NCI-H2107 treated with DMSO at 0.1 percent for 48 hours (cell line): ENCODE data around the gene FOXR1.
A peak's percentile ranks its signal among the peaks of the same experiment; 100 is the strongest.

Experiments
- DNase-seq: peaks from one replicate; lab custom pipeline; 2025; ENCODE audit not compliant: unreplicated experiment; lab: John Stamatoyannopoulos, UW

Gene FOXR1, protein sequence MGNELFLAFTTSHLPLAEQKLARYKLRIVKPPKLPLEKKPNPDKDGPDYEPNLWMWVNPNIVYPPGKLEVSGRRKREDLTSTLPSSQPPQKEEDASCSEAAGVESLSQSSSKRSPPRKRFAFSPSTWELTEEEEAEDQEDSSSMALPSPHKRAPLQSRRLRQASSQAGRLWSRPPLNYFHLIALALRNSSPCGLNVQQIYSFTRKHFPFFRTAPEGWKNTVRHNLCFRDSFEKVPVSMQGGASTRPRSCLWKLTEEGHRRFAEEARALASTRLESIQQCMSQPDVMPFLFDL

DNA sequence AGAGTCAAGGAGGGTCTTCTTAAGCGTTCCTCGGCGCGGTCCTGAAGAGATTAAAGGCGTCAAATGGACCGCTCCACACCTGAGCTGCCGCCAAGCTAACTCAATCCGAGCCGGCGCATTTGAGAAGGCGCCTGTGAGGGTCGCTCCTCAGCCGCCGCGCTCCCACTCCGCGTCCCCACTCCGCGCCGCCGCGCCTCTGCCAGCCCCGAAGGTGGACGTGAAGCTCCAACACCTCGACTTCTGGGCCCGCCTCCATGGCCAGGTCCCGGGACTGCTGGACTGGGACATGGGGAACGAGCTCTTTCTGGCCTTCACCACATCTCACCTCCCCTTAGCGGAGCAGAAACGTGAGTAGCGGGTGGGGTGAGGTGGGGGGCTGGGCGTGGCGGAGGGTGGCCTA, at the start of gene FOXR1:
Gene FOXR1 (plus strand): TSS at position 116 of the 400 bp plus-strand sequence. CDS start 171 bp downstream, at position 287.
- no peak for DNase-seq

DNA sequence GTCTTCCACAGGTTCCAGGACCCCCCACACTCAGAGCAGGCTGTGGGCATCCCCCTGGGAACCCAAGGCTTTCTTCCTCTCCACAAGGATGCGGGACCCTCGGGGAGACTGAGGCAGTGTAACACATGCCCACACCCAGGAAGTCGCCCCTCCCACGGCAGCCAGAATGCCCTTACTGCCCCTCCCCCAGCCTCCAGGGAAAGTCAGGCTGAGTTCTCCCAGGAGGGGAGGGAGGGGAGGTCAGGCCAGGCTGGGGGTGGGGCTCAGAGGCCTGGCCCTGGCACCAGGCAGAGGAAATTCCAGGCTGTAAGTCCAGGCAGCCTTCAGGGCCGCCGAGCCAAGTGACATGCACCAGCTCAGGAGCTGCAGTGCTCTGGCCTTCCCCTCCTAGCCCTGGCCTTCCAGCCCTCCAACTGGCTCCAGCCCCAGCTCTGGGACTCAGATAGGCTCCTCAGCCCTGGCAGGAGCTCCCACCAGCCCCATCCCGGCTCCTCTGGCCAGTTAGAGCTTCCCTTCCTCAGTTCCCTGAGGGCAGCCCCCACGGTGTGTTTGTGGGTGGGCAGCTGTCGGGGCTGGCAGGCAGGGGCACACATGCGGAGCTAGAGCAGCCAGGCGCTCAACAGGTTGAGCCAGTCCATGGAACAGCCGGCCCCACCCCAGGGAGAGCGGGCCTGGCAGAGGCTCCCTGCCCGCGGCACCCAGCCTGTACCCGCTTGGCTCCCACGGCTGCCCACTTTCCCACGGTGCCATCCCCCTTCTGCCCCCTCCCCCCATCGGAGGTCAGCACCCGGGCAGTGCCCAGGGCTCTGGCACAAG, 49.4 kb upstream of the FOXR1 start:
- DNase-seq: no peak

- no peak for DNase-seq
Observed at GRCh38 chr11:118922745-118923627, 48.6 kb upstream of the FOXR1 start.

DNA sequence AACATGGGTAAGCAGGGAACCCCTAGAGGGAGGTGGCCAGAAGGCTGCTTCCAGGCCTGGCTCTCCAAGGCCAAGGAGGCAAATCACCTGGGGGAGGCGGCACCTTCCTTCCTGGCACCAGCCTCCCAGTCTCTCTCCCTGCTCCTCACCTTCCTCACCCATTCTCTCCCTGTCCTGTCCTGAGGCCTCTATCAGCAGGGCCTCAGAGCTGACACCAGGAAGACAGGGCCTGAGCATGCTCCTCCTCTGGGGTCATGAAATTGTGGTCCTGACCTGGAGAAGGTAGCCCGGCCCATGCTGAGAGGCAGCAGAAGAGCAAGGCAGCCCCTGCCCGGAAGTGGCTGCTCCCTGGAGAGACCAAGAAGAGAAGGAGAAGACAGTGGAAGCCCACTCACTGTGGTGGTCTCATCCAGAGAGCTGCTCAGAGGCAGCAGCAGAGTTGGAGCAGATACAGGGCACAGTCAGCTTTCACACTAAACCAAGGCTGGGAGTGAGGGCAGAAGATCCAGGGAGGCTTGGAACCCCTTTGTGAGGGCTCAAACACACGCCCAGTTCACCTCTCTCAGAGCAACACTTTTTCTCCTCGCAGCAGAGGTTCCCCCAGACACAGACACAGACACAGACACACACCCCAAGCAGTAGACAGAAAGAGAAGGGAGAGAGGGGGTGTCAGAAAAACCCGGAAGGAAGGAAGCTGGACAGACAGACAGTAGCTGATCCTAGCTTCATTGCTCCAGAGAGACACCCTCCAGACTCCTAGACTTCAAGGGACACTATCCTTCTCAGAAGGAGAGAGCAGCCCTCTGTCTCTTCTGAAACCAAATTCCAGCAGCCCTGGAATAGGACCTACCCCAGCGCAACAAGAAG, 47.6 kb upstream of the FOXR1 start:
- DNase-seq: no peak

DNA sequence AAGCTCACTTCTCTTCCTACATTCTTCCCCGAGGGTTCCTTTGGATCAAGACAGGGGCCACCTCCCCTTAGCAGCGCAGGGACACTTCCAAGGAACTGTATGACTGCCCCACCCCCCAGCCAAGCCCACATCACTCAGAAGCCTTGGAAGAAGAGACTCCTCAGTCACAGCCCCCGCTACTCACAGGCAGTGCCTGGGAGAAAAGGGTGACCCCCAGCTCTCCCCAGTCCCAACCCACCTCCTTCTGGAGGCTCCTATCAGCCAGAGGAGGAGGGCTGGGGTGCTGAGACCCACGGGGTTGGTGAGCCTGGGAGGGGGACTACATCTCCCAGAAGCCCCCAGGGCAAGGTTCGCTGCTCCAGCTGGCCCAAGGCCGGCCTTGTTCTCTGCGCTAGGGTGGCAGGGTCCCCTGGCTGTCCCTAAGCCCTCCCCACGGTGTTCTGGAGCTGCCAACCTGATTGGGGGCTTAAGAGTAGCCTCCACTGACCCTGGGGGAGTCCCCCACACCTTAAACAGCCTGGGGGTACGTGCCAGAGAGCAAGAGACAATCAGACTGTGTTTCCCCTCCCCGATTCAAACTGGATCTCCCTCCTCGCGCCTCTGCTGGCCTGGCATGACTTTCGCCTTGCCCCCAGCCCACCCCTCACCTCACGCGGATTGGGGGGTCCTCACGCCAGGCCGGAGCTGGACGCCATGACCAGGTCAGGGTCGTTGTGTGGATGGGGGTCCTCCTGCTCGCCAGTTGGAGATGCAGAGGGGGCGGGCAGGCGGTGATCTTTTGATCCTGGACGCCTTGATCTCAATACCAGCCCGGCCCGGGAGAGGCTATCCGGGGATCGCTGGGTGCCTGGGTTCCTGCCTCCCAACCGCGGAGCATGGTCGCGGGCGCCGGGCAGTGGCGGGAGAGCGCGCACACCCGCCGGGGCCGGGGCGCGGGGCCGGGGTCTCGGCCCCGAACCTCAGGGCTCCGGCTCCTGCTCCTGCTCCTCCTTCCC, 46.7 kb upstream of the FOXR1 start:
- no peak for DNase-seq

GRCh38 chr11:118927554-118928100, 43.9 kb upstream of the FOXR1 start:
- DNase-seq: no peak

- DNase-seq: peak; percentile 92
Observed at GRCh38 chr11:118928101-118928869, 43.3 kb upstream of the FOXR1 start.

DNA sequence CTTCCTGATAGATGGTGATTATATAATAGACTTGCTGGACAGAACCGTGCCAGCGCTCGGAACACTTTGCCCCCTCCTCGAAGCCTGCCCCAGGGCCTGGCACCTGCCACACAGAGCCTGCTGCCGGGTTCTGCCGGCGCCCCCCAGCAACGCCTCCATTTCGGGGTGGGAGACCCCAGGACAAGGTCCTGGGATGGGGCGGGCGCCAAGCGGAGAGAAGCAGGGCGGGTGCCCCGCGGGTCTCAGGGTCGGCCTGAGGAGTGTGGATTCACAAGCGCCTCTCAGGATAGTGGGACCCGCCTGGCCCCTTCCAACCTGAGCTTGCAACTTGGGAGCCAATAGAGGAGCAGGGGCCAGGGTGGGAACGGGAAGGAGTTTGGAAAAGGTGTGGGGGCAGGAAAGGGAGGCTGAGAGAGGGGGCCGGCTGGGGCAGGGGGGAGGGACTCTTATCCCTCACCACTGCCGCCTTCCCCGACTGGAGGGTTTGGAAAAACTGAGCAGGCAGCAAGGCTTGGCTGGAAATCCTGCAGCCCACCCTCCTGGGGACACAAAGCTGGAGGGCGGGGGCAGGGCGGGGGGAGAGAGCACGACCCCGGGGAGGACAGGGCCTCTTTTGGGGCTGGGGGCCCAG, 42.6 kb upstream of the FOXR1 start:
- no peak for DNase-seq

DNA sequence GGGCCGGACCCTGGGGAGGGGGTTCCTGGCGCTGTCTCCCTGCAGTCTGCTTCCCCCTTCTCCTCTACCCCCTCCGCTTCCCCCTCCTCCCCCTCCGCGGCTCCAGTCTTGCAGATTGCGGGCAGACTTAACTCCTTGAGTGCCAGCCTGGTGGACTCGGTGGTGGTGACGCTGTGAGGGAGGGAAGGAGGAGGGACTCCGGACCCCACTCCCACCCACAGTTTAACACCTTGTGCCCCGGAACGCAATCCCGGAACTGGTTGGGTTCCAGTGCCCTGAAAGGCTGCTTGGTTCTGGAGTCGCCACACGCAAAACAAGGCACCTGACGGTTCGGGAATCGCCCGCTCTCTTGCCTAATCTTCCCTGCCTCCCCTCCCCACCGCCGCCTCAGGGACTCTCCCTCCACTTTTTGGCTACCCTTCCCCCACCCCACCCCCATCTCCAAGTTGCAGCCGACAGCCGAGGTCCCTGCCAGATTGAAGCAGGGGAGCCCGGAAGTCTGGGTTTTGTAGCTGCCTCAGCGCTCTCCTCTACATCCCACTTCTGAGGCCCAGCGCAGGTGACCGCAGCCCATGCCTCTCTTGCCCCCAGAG, 42.0 kb upstream of the FOXR1 start:
- peak; percentile 27 for DNase-seq

- DNase-seq: peak; percentile 93
Observed at GRCh38 chr11:118930094-118930712, 41.4 kb upstream of the FOXR1 start.

DNA sequence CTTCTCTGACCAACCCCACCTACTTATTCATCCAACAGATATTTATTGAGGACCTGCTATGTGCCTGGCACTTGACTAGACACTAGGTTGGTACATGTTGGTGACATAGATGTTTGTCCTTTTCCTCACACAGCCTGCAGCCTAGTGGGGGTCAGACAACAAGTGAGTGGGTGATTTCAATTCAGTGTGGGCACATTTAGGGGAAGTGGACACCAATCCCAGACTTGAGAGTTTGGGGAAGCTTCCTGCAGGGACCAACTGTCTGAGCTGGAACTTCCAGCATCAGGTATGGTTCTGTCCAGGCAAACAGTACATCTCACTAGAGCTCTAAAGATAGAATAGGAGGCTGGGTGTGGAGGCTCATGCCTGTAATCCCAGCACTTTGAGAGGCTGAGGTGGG, 40.0 kb upstream of the FOXR1 start:
- no peak for DNase-seq

DNA sequence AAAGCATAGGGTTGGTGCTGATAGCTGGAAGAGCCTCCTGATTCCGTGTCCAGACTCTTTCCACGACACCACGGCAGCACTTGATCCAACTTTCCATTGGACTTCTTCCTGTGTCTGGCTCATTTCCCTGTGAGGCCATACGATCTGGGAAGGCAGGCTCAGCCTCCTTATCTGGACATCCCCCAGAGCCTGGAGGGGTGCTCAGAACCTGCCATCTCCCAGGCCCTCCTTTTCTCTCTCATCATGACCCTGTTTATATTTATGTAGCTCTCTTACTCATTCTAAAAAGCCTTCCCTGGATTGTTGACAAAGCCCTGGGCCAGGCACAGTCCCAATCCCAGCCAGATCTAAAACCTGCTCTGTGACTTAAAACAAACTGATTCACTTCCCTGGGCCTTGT, 38.1 kb upstream of the FOXR1 start:
- no peak for DNase-seq

GRCh38 chr11:118935376-118935775, 36.2 kb upstream of the FOXR1 start:
- DNase-seq: no peak

- DNase-seq: no peak
Observed at GRCh38 chr11:118938491-118939403, 32.8 kb upstream of the FOXR1 start.

DNA sequence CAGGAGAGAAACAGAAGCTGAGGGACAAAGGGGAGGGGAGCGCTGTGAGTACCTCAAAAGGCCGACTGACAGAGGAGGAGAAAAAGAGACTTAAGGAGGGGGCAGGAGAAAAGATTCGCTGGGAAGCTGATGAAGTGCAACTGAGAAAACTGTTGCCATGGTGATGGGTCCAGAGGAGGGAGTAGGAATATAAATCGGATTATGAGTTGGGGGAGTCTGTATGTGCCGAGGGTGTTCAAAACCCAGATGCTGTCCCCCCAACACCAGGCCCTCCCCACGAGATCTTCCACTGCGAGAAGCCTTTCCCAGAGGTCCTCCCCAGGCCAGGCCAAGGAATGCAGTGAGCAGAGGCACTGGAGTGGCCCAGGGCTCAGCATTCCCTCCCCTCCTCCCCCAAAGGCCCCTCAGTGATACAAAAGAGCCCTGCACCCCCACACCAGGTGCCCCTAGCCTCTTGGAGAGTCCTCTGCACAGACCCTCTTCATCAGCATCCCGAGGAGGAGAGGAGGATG, 32.1 kb upstream of the FOXR1 start:
- no peak for DNase-seq
